HG02678 (cell line): Measurements from ENCODE around the gene PCDHGA6.
"Not testable (repeated sequence)": the region's sequence is repeated elsewhere in the genome, so short reads cannot be mapped to it uniquely, and the experiment has no call there.

ENCODE experiments used
- ATAC-seq: cut with Tn5 transposase; IDR thresholded peaks from one replicate; pipeline ENCODE4 v1.9.1; 2021; ENCODE audit warnings: mild to moderate bottlenecking, moderate library complexity; ENCODE audit not compliant: unreplicated experiment

The PCDHGA6 gene

DNA sequence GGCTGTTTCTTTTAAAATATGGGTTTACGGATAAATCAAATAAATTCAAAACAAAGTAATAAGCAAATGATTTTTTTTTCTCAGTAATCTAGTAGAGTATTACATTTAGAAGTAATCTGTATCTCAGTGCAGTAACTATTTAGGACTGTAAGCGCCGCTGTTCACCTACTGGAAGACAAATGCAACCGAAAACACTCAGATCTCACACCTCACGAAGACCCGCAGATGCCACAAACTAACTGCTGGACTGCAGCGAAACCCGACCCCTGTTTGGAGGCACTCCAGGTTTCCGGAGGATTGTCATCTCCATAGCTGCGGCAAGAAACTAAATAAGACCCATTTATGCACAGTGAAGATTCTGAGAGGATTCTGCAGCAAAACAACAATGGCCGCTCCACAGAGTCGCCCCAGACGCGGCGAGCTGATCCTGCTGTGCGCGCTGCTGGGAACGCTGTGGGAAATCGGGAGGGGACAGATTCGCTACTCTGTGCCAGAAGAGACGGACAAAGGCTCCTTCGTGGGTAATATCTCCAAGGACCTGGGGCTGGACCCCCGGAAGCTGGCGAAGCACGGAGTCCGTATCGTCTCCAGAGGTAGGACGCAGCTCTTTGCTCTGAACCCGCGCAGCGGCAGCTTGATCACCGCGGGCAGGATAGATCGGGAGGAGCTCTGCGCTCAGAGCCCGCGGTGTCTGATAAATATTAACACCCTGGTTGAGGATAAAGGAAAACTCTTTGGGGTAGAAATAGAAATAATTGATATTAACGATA is 18.9 kb downstream of the PCDHGA6 start, which contains the start of gene PCDHGA8:
Gene PCDHGA8, plus strand, starts transcription at position 205 of the 770 bp plus-strand sequence. Its CDS starts 181 bp downstream, at position 386.
- ATAC-seq, result no peak

DNA sequence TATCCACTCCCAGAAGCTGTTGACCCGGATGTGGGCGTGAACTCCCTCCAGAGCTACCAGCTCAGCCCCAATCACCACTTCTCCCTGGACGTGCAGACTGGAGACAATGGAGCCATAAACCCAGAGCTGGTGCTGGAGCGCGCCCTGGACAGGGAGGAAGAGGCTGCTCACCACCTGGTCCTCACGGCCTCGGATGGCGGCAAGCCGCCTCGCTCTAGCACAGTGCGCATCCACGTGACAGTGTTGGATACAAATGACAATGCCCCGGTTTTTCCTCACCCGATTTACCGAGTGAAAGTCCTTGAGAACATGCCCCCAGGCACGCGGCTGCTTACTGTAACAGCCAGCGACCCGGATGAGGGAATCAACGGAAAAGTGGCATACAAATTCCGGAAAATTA is 19.6 kb downstream of the PCDHGA6 start:
- no peak for ATAC-seq

DNA sequence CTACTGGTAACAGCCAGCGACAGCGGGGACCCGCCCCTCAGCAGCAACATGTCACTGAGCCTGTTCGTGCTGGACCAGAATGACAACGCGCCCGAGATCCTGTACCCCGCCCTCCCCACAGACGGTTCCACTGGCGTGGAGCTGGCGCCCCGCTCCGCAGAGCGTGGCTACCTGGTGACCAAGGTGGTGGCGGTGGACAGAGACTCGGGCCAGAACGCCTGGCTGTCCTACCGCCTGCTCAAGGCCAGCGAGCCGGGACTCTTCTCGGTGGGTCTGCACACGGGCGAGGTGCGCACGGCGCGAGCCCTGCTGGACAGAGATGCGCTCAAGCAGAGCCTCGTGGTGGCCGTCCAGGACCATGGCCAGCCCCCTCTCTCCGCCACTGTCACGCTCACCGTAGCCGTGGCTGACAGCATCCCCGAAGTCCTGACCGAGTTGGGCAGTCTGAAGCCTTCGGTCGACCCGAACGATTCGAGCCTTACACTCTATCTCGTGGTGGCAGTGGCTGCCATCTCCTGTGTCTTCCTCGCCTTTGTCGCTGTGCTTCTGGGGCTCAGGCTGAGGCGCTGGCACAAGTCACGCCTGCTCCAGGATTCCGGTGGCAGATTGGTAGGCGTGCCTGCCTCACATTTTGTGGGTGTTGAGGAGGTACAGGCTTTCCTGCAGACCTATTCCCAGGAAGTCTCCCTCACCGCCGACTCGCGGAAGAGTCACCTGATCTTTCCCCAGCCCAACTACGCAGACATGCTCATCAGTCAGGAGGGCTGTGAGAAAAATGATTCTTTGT is 20.9 kb downstream of the PCDHGA6 start:
- ATAC-seq, result not testable (repeated sequence)

DNA sequence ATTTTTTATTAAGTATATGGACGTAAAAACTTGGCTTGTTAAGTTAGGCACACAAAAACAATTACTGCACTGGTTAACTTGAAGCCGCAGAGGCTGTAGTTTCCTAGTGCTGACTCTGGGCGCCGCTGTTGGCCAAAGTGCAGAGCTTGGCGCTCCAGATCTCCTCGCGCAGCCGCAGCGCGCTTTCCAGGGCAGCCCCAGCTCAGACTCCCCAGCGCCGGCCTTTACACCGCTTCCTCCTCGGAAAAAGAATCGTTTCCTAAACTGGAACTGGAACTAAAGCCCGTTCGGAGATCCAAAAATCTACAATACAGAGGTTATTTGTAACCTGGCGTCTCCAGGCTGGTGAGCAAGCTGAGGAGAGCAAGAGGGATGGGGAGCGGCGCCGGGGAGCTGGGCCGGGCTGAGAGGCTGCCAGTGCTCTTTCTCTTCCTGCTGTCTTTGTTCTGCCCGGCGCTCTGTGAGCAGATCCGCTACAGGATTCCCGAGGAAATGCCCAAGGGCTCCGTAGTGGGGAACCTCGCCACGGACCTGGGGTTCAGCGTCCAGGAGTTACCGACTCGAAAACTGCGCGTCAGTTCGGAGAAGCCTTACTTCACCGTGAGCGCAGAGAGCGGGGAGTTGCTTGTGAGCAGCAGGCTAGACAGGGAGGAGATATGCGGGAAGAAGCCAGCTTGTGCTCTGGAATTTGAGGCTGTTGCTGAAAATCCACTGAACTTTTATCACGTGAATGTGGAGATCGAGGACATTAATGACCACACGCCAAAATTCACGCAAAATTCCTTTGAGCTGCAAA is 24.3 kb downstream of the PCDHGA6 start, which contains the start of gene PCDHGB5:
Gene PCDHGB5, plus strand, starts transcription at position 192 of the 796 bp plus-strand sequence. Its CDS starts 181 bp downstream, at position 373.
- ATAC-seq, result peak; percentile 97

DNA sequence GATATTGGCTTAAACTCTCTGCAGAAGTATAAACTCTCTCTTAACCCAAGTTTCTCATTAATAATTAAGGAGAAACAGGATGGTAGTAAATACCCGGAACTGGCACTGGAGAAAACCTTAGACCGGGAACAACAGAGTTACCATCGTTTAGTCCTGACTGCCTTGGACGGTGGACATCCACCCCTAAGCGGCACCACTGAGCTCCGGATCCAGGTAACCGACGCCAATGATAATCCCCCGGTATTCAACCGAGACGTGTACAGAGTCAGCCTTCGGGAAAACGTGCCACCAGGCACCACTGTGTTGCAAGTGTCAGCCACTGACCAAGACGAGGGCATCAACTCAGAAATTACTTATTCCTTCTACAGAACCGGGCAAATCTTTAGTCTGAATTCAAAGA is 24.9 kb downstream of the PCDHGA6 start:
- ATAC-seq, result no peak

DNA sequence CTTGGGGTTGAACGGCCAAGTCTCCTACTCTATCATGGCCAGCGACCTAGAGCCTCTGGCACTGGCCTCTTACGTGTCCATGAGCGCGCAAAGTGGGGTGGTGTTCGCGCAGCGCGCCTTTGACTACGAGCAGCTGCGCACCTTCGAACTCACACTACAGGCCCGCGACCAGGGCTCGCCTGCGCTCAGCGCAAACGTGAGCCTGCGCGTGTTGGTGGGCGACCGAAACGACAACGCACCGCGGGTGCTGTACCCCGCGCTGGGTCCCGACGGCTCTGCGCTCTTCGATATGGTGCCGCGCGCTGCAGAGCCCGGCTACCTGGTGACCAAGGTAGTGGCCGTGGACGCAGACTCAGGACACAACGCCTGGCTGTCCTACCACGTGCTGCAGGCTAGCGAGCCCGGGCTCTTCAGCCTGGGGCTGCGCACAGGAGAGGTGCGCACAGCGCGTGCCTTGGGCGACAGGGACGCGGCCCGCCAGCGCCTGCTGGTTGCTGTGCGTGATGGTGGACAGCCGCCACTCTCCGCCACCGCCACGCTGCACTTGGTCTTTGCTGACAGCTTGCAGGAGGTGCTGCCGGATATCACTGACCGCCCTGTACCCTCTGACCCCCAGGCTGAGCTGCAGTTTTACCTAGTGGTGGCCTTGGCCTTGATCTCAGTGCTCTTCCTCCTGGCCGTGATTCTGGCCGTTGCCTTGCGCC is 26.0 kb downstream of the PCDHGA6 start:
- ATAC-seq, result no peak

DNA sequence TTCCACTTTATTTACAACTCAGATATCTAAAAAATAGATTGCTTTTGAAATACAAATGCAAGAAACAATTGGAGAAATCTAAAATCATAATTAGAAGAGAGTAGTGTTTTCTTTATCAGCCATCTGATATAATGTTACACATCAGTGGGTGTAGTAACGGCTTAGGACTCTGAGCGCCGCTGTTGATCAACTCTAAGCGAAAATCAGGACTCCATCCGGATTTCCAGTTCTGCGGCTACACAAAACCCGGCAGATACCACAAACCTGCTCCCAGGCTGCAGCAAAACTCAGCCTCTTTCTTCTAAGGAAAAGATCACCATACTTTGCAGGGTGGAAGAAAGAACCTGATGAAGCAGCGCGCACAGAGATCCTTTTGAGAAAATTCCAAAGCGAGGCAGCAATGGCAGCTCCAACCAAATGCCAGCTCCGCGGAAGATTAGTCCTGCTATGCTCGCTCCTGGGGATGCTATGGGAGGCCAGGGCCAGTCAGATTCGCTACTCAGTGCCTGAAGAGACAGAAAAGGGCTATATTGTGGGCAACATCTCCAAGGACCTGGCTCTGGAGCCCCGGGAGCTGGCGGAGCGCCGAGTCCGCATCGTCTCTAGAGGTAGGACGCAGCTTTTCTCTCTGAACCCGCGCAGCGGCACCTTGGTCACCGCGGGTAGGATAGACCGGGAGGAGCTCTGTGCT is 29.0 kb downstream of the PCDHGA6 start, which contains the start of gene PCDHGA9:
Gene PCDHGA9, plus strand, starts transcription at position 226 of the 691 bp plus-strand sequence. Its CDS starts 175 bp downstream, at position 401.
- no peak for ATAC-seq

DNA sequence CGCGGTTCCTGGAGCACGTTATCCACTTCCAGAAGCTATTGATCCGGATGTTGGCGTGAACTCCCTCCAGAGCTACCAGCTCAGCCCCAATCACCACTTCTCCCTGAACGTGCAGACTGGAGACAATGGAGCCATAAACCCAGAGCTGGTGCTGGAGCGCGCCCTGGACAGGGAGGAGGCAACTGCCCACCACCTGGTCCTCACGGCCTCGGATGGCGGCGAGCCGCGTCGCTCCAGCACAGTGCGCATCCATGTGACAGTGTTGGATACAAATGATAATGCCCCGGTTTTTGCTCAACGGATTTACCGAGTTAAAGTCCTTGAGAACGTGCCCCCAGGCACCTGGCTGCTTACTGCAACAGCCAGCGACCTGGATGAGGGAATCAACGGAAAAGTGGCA is 29.7 kb downstream of the PCDHGA6 start:
- ATAC-seq, result no peak

DNA sequence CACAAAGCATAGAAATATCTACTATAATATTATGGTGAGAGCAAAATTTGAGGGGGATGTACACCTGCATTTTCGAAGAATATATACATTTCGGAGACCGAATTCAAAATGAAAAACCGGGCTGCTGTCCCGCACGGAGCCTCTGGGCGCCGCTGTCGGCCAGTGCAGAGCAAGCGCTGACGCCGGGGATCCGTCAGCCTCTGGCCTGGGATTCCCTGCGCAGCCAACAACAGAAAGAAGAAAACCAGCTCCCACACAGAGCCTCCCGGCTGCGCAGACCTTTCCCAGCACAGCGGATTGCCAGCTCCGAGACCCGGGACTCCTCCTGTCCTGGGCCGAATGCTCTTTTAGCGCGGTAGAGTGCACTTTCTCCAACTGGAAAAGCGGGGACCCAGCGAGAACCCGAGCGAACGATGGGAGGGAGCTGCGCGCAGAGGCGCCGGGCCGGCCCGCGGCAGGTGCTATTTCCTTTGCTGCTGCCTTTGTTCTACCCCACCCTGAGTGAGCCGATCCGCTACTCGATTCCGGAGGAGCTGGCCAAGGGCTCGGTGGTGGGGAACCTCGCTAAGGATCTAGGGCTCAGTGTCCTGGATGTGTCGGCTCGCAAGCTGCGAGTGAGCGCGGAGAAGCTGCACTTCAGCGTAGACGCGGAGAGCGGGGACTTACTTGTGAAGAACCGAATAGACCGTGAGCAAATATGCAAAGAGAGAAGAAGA is 34.3 kb downstream of the PCDHGA6 start, which contains the start of gene PCDHGB6:
Gene PCDHGB6, plus strand, starts transcription at position 232 of the 716 bp plus-strand sequence. Its CDS starts 182 bp downstream, at position 414.
- ATAC-seq, result peak; percentile 78

DNA sequence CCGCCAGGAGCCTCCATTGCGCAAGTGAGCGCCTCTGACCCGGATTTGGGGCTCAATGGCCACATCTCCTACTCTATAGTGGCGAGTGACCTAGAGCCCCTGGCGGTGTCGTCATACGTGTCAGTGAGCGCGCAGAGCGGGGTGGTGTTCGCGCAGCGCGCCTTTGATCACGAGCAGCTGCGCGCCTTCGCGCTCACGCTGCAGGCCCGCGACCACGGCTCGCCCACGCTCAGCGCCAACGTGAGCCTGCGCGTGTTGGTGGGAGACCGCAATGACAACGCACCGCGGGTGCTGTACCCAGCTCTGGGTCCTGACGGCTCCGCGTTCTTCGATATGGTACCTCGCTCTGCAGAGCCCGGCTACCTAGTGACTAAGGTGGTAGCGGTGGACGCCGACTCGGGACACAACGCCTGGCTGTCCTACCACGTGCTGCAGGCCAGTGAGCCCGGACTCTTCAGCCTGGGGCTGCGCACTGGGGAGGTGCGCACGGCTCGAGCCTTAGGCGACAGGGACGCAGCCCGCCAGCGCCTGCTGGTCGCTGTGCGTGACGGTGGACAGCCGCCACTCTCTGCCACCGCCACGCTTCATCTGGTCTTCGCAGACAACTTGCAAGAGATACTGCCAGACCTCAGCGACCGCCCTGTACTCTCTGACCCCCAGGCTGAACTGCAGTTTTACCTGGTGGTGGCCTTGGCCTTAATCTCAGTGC is 36.1 kb downstream of the PCDHGA6 start:
- ATAC-seq, result no peak

DNA sequence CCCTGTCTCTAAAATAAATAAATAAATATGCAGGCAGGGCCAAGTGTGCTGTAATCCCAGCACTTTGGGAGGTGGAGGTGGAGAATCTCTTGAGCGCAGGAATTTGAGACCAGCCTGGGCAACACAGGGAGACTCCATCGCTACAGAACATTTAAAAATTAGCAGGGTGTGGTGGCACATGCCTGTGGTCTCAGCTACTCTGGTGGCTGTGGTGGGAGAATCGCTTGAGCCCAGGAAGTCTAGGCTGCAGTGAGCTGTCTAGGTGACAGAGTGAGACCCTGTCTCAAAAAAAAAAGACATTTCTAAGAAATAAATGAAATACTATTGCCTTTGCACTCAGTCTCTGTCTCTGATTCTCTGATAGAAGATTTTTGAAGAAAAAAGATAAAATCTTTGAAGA is 37.9 kb downstream of the PCDHGA6 start:
- ATAC-seq, result no peak

DNA sequence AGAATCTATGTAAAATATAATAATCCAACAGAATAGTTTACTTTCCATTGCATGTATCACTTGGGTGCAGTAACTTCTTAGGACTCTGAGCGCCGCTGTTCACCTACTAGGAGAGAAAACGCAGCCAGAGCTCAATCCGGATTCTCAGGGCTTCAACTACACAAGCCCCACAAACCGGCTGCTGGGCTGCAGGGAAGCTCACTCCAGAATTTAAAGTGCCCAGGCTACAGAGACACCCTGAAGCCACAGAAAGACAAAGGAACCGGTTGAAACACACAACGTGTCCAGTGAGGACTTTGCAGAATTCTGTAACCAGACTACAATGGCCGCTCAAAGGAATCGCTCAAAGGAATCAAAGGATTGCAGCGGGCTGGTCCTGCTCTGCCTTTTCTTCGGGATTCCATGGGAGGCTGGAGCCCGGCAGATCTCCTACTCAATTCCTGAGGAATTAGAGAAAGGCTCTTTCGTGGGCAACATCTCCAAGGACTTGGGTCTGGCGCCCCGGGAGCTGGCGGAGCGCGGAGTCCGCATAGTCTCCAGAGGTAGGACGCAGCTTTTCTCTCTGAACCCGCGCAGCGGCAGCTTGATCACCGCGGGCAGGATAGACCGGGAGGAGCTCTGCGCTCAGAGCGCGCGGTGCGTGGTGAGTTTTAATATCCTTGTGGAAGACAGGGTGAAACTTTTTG is 39.3 kb downstream of the PCDHGA6 start, which contains the start of gene PCDHGA10:
Gene PCDHGA10, plus strand, starts transcription at position 134 of the 686 bp plus-strand sequence. Its CDS starts 189 bp downstream, at position 323.
- peak; percentile 75 for ATAC-seq

DNA sequence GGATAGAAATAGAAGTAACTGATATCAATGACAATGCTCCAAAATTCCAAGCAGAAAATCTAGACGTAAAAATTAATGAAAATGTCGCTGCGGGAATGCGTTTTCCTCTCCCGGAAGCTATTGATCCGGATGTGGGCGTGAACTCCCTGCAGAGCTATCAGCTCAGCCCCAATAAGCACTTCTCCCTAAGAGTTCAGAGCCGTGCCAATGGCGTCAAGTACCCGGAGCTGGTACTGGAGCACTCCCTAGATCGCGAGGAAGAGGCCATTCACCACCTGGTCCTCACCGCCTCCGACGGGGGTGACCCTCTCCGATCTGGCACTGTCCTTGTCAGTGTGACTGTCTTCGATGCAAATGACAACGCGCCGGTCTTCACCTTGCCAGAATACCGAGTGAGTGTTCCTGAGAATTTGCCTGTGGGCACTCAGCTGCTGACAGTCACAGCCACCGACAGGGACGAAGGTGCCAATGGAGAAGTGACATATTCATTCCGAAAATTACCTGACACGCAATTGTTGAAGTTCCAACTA is 39.9 kb downstream of the PCDHGA6 start:
- ATAC-seq, result no peak

DNA sequence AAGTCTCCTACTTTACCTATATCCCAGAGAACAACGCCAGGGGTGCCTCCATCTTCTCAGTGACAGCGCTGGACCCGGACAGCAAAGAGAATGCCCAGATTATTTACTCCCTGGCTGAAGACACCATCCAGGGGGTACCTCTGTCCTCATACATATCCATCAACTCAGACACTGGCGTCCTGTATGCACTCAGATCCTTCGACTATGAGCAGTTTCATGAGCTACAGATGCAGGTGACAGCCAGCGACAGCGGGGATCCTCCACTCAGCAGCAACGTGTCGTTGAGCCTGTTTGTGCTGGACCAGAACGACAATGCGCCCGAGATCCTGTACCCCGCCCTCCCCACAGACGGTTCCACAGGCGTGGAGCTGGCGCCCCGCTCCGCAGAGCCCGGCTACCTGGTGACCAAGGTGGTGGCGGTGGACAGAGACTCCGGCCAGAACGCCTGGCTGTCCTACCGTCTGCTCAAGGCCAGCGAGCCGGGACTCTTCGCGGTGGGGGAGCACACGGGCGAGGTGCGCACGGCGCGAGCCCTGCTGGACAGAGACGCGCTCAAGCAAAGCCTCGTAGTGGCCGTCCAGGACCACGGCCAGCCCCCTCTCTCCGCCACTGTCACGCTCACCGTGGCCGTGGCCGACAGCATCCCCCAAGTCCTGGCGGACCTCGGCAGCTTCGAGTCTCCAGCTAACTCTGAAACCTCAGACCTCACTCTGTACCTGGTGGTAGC is 41.0 kb downstream of the PCDHGA6 start:
- ATAC-seq, result not testable (repeated sequence)

DNA sequence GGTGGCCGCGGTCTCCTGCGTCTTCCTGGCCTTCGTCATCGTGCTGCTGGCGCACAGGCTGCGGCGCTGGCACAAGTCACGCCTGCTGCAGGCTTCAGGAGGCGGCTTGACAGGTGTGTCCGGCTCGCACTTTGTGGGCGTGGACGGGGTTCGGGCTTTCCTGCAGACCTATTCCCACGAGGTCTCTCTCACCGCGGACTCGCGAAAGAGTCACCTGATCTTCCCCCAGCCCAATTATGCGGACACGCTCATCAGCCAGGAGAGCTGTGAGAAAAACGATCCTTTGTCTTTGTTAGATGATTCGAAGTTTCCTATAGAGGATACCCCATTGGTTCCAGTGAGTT is 41.6 kb downstream of the PCDHGA6 start:
- ATAC-seq, result not testable (repeated sequence)

DNA sequence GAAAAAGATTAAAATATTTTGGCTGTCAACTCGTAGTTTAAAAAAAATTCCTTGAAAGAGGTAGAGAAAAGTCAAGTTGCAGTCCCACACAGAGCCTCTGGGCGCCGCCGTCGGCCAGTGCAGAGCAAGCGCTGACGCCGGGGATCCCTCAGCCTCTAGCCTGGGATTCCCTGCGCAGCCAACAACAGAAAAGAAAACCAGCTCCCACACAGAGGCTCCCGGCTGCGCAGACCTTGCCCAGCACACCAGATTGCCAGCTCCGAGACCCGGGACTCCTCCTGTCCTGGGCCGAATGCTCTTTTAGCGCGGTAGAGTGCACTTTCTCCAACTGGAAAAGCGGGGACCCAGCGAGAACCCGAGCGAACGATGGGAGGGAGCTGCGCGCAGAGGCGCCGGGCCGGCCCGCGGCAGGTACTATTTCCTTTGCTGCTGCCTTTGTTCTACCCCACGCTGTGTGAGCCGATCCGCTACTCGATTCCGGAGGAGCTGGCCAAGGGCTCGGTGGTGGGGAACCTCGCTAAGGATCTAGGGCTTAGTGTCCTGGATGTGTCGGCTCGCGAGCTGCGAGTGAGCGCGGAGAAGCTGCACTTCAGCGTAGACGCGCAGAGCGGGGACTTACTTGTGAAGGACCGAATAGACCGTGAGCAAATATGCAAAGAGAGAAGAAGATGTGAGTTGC is 43.9 kb downstream of the PCDHGA6 start, which contains the start of gene PCDHGB7:
Gene PCDHGB7, plus strand, starts transcription at position 184 of the 679 bp plus-strand sequence. Its CDS starts 183 bp downstream, at position 367.
- peak; percentile 73 for ATAC-seq
